ENCODE data around the gene TRIM2. TPM values are rescaled to one million over a fixed set of nuclear protein-coding genes. Genes with fewer than 3 reads are reported as not detected.
"Not testable (repeated sequence)": the region's sequence is repeated elsewhere in the genome, so short reads cannot be mapped to it uniquely, and the experiment has no call there.

Gene TRIM2
- total RNA-seq, 1 experiment from 2014 or later, result 7.0 TPM

DNA sequence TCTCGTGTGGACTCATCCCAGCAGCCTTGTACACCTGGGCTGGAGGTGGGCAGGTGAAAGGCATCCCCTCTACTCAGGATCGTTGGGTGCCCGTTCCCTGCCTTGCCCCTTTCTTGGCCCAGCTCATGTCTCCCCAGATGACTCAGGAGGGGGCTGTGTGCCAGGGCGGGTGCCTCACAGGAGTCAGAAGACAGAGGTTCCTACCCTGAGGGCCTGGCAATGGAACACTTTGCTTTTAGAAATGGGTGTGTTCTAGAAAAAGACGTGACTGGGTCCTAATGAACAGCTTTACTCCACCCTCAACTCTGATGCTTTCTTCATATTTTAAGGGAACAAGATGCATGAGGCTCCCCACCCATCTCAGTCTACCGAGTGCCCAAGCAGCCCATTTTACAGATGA is 22.5 kb upstream of the TRIM2 start:
- DNase-seq, result peak; percentile 79

DNA sequence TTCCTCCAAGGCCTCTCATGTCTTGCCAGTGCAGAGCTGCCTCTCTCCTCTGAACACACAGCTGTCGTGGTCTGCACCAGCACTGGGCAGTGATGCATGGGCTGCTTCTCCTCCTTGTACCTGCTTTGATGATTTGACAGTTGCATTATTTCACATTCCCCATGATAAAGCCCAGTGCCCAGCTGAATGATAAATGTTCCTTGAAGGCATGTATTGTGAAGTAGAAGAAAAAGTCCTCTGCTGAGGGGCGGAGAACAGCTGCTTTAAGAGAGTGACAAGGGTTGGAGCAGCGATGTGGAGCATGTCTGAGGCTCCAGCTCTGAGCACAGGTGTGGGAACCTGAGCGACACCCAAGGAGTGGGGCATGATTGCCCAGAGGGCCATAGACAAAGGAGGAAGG is 21.1 kb upstream of the TRIM2 start:
- no peaks in the 10 kb centered on the region for H3K9me3 ChIP-seq
- no peaks in the 10 kb centered on the region for H3K27me3 ChIP-seq
- DNase-seq, result no peak
- no peaks in the 10 kb centered on the region for H3K36me3 ChIP-seq
- no peak overlapping the region for H3K4me3 ChIP-seq

More for the DNA sequence above, 22.5 kb upstream of the TRIM2 start:
- H3K4me3 ChIP-seq, result no peak overlapping the region
- H3K36me3 ChIP-seq, result no peaks in the 10 kb centered on the region
- H3K27me3 ChIP-seq, result no peaks in the 10 kb centered on the region
- no peaks in the 10 kb centered on the region for H3K9me3 ChIP-seq

- Histone ChIP-seq H3K9me3 (no peaks in the 10 kb centered on the region), H3K4me3 (no peak overlapping the region), H3K36me3 (no peaks in the 10 kb centered on the region), H3K27me3 (no peaks in the 10 kb centered on the region)
- no peak for DNase-seq
These were observed 18.9 kb upstream of the TRIM2 start for GRCh38 chr4:153185331-153185852.

GRCh38 chr4:153186046-153186728 is 18.1 kb upstream of the TRIM2 start:
- Histone ChIP-seq H3K4me3 (no peak overlapping the region), H3K27me3 (no peaks in the 10 kb centered on the region), H3K9me3 (no peaks in the 10 kb centered on the region), H3K36me3 (no peaks in the 10 kb centered on the region)
- no peak for DNase-seq

DNA sequence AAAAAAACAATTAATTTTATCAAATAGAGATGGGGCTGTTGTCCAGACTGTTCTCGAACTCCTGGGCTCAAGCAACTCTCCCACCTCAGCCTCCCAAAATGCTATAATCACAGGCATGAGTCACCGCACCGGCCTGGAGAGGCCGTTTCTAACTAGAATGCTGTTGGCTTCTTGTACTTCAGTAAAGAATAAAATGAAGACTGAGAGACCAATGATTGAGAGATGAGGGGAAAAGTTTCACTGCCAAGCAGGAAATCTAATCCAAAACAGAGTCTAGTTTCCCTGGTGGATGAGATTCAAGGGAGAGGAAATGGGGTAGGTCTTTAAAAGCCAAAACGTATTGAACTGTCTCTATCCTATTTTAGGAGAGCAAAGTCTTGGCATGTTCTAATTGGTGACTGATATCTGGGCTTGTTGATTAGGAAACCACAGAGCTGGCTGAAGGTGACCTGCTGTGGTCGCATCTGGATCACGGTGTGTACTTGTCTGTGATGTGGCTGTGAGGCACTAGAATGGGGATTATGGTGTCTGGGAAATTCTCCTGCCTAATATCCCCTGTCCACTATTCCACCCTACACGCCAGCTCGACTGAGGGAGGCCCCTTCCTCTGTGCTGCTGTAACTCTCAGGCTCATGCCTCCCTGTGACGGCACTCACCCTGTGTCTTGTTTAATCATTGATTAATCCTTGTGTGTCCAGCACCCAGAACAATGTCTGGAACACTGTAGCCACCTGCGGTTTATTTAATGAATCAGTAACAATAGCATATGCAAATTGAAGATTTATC is 15.0 kb upstream of the TRIM2 start:
- peak; percentile 56 for DNase-seq
- no peak overlapping the region for H3K4me3 ChIP-seq
- H3K9me3 ChIP-seq, result no peaks in the 10 kb centered on the region
- no peaks in the 10 kb centered on the region for H3K27me3 ChIP-seq
- no peaks in the 10 kb centered on the region for H3K36me3 ChIP-seq

GRCh38 chr4:153191795-153192363 is 12.4 kb upstream of the TRIM2 start:
- Histone ChIP-seq H3K36me3 (no peaks in the 10 kb centered on the region), H3K4me3 (no peak overlapping the region), H3K27me3 (no peaks in the 10 kb centered on the region), H3K9me3 (no peaks in the 10 kb centered on the region)
- no peak for DNase-seq

- H3K27me3 ChIP-seq, result no peaks in the 10 kb centered on the region
- H3K9me3 ChIP-seq, result no peaks in the 10 kb centered on the region
- no peak for DNase-seq
- H3K4me3 ChIP-seq, result no peak overlapping the region
- no peaks in the 10 kb centered on the region for H3K36me3 ChIP-seq
These were observed 6.9 kb upstream of the TRIM2 start for GRCh38 chr4:153197301-153197700.

GRCh38 chr4:153198719-153199118 is 5.5 kb upstream of the TRIM2 start:
- DNase-seq, result no peak
- no peak overlapping the region for H3K4me3 ChIP-seq
- no peaks in the 10 kb centered on the region for H3K36me3 ChIP-seq
- H3K27me3 ChIP-seq, result no peaks in the 10 kb centered on the region
- H3K9me3 ChIP-seq, result no peaks in the 10 kb centered on the region

GRCh38 chr4:153203746-153204145 is 497 bp upstream of the TRIM2 start:
- not testable (repeated sequence) for H3K36me3 ChIP-seq, H3K9me3 ChIP-seq, DNase-seq, H3K4me3 ChIP-seq, H3K27me3 ChIP-seq

DNA sequence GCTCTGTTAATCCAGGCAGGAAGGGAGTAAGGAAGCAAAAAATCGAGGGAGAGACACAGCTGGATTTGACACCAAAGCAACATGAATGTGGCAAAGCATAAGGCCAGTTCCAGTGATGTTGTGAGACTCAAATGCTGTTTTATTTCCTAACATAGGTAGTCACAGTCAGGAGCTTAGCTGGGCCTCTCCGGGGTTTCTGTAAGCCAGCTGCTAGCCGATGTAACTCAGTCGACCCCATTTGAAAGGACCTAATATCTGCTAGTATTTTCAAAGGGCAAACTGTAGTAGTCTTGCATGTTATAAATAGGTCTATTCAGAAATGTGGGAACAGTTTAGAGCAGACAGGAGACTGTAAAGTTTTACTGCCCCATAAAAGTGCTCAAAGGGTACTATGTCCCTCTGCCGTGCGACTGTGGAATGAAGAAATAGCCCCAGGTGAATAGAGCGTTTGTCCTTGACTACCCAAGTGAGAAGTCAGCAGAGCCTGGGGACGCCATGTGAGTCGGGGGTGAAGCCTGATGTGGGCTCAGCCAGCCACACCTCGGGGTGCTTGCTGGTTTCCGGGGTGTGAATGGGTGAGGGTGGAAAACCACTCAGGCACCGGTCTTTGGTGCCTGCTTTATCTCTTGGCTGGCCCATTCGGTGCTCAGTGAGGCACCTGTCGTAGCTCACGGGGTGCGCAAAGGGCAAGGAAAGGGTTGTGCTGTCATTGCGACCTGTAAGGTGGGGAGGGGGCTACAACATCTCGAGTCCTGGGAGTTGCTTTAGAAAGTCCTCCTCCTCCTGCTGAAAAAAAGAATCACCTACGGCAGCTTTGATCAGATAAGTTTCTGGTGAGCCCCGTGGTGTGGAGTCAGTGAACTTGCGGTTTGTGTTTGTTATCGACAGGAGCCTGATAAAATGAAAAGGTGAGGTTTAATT is 745 bp downstream of the TRIM2 start:
- Histone ChIP-seq H3K27me3 (no peaks in the 10 kb centered on the region), H3K4me3 (no peak overlapping the region), H3K36me3 (no peaks in the 10 kb centered on the region), H3K9me3 (no peaks in the 10 kb centered on the region)
- no peak for DNase-seq

DNA sequence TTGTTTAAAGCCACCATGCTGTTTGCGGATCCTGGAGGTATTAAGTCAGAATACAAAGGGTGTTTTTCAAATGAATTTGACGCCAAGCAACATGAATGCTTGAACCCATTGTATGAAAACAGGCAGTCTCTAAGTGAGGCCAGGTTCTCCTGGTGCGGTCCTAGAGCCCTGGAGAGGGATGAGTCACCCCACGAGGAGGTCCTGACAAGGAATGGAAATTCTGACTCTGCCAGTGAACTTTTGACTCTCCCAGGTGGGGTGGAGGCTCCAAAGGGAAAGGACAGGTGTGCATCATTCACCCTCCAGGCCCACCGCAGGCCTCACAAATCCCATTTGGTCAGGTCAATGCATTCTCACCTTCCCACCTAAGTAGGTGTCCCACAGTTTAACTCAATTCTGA is 1.5 kb downstream of the TRIM2 start:
- Histone ChIP-seq H3K4me3 (no peak overlapping the region), H3K27me3 (no peaks in the 10 kb centered on the region), H3K36me3 (no peaks in the 10 kb centered on the region), H3K9me3 (no peaks in the 10 kb centered on the region)
- no peak for DNase-seq

DNA sequence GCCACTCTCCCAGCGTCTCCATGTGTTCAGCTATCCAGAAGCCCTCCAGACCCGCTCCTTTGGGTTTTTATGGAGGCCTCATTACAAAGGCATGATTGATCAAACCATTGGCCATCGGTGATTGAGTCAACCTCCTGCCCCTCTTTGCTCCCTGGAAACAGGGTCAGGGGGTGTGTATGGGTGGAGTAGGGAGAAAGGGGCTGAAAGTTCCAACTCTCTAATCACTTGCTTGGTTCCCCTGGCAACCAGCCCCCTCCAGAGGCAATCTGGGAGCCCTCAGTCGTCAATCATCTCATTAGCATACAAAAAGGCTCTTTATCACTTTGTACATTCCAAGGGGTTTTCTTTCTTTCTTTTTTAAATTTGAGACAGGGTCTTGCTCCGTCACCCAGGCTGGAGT is 2.3 kb downstream of the TRIM2 start:
- Histone ChIP-seq H3K9me3 (no peaks in the 10 kb centered on the region), H3K27me3 (no peaks in the 10 kb centered on the region), H3K4me3 (no peak overlapping the region), H3K36me3 (no peaks in the 10 kb centered on the region)
- no peak for DNase-seq

DNA sequence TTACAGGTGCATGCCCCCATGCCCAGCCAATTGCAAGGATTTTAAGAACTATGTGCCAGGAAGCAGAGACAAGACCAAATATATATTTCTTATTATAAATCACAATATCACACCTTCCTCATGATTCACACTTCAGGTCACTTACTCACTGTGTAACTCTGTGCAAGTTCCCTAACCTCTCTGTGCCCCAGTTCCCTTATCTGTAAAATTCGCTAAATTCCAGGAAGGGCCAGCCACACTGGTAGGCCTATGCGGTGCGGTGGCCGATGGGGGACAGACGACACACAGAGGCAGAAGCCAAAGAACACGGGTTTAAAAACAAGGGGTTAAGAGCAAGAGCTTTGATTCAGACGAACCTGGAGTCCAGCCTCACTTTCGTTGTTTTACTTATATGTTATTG is 2.8 kb downstream of the TRIM2 start:
- Histone ChIP-seq H3K27me3 (no peaks in the 10 kb centered on the region), H3K4me3 (no peak overlapping the region), H3K36me3 (no peaks in the 10 kb centered on the region), H3K9me3 (no peaks in the 10 kb centered on the region)
- no peak for DNase-seq

DNA sequence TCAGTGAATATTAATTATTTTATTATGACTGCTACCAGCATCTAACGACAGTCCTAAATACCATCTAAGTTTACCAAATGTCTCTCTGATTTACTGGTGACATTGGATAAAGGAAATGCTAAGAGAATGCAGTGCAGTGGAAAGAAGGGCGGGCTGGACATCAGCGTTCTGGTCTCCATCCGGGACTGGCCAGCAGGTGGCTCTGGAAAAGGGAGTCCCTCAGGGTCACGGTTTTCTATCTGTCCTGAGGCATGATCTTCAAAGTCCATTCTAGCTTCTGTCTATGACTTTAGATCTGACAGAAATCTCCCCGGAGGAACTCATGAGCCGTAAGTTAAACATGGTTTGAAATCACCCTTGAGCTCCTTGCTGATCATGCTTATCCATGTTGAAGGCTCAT is 3.3 kb downstream of the TRIM2 start:
- no peak for DNase-seq
- no peaks in the 10 kb centered on the region for H3K9me3 ChIP-seq
- no peak overlapping the region for H3K4me3 ChIP-seq
- no peaks in the 10 kb centered on the region for H3K36me3 ChIP-seq
- H3K27me3 ChIP-seq, result no peaks in the 10 kb centered on the region

DNA sequence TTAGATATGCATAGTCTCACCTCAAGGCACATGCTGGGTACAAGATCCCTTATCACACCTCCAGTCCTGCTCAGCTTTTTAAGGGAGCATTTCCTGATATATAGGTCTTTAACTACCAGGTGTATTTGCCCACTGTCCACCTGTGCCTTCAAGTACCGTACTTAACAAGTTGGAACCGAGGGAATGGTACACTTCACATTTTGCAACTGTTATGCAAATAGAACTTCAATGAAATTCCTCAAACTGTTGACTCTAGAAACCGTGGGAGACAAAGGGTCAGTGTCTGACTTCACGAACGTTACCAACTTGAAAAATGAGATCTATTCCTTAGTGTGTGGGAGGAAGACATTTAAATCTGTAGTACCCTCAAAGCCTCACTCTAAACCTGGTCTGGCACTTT is 5.2 kb downstream of the TRIM2 start:
- DNase-seq, result no peak
- Histone ChIP-seq H3K36me3 (no peaks in the 10 kb centered on the region), H3K4me3 (no peak overlapping the region), H3K27me3 (no peaks in the 10 kb centered on the region), H3K9me3 (no peaks in the 10 kb centered on the region)

DNA sequence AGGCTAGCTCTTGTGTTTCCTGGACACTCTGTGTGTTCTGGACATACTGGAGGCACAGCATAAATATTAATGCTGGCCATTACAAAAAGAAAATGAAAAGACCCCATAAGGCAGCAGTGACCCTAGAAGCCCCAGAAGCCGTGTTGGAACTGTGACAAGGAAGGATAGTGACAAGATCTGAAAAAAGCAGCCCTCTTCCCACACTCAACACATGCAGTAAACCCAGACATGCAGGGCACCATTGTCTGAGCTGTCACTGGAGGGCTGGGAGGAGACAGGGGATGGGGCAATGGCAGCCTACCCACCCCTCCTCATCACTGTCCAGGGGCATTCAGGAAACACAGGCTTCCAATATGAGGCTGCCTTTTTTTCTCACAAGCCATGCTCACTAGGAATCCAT is 6.5 kb downstream of the TRIM2 start:
- H3K9me3 ChIP-seq, result no peaks in the 10 kb centered on the region
- no peaks in the 10 kb centered on the region for H3K27me3 ChIP-seq
- DNase-seq, result no peak
- H3K4me3 ChIP-seq, result no peak overlapping the region
- no peaks in the 10 kb centered on the region for H3K36me3 ChIP-seq
